ENCODE data around the gene CFP.

The CFP gene

DNA sequence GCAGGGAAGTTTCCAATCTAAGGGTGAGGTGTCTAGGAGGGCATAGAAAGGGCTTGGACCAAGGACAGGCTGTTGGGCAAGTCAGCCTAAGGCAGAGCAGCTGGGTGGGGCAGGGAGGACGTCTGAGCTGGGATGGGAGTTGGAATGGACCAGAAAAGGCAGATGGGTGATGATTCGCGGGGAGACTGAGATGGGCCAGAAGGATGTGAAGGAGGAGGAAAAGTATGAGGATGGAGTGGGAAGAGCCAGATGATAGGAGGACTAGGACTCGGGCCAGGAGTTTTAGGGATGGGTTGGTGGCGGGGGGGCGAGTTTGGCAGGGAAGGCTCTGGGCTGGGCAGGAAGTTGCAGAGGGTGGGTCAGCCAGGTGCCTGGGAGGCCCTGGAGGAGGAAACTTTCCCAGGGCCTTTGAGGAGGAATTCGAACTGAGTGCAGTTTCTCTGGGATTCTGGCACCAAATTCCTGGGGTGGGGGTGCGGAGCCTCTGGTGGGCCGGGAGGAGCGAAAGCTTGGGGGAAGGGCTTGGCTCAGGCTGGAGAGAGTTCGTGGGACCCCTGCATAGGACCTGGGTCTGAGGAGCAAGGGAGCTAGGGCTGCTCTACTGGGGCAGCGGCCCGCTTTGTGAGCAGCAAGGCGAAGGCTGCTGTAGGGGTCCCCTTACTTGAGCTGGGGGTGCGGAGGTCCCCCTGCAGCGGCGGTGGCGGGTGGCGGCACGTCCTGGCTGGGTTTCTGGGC is 56.2 kb downstream of the CFP start:
- no peak for DNase-seq

All from amniotic stem cell (primary cell).